Progenitor cell of endocrine pancreas (in vitro differentiated cells): ENCODE results near the gene CTLA4. TPM values are rescaled to one million over a fixed set of nuclear protein-coding genes. Genes with fewer than 3 reads are reported as not detected.

Source experiments
- DNase-seq: peaks from one replicate; pipeline ENCODE4 v3.0.0; 2021; ENCODE audit warnings: low spot score; ENCODE audit not compliant: unreplicated experiment
- H3K27ac Mint-ChIP-seq: 2 replicates; pipeline ENCODE4 v1.8.0; 2021; ENCODE audit warnings: mild to moderate bottlenecking, moderate library complexity, mixed read lengths
- H3K27me3 Mint-ChIP-seq: 2 replicates; pipeline ENCODE4 v1.8.0; 2021; ENCODE audit warnings: mixed read lengths
- H3K36me3 Mint-ChIP-seq: 2 replicates; pipeline ENCODE4 v1.8.0; 2022; ENCODE audit warnings: mixed read lengths; ENCODE audit not compliant: insufficient read depth
- H3K4me1 Mint-ChIP-seq: 2 replicates; pipeline ENCODE4 v1.8.0; 2021; ENCODE audit warnings: low read depth, mixed read lengths
- H3K4me3 Mint-ChIP-seq: 2 replicates; pipeline ENCODE4 v1.8.0; 2021; ENCODE audit warnings: low read depth, mild to moderate bottlenecking, moderate library complexity, mixed read lengths
- H3K9me3 Mint-ChIP-seq: 2 replicates; pipeline ENCODE4 v1.8.0; 2021; ENCODE audit warnings: low read depth, mixed read lengths
- CTCF ChIP-seq: fragments of 200-600 bp; sonication (generic); IDR thresholded peaks from one replicate; pipeline ENCODE4 v1.5.0; 2021; ENCODE audit warnings: antibody characterized with exemption, mild to moderate bottlenecking; ENCODE audit not compliant: unreplicated experiment
- long read RNA-seq: library from polyadenylated mRNA; unstranded; transcript quantifications from one replicate; pipeline ENCODE4 v2.0.0, GENCODE V29; 2020
- total RNA-seq: library from RNA; stranded (reverse); gene quantifications from 2 replicates; pipeline ENCODE4 v1.2.1, GENCODE V29; 2021

The CTLA4 gene
- not detected in 2 replicates for total RNA-seq
- long read RNA-seq: 0 reads

GRCh38 chr2:203867561-203868200 lies at the start of gene CTLA4:
Gene CTLA4 (plus strand): TSS chr2:203867771. CDS start chr2:203867943, 172 bp downstream.
- Mint-ChIP-seq H3K36me3 (no peaks in the 10 kb centered on the region), H3K4me3 (no peak within 1 kb of the TSS), H3K27ac (no peak within 1 kb of the TSS), H3K4me1 (peaks cover 1% of the 10 kb centered on the region), H3K9me3 (peaks cover 8% of the 10 kb centered on the region), H3K27me3 (peaks cover 18% of the 10 kb centered on the region)
- no peak for DNase-seq
- TF ChIP-seq CTCF: no peak

DNA sequence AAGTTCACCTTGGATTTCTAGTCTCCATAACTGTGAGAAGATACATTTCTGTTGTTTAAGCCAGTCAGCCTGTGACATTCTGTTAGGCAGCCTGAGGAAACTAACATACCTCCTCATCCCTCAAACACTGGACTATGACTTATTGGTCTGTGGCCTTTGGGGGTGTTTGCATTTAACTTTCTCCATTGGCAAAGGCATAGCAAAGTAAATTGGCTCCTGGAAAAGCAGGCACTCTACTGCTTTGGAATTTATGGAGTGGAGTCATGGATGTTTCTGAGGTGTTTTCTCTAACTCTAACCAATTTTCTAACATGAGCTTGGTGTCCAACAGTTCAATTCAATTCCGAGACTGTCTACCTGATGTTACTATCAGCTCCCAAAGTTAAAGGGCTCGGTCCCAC lies 48.9 kb upstream of the CTLA4 start:
- H3K4me3 Mint-ChIP-seq: no peak overlapping the region
- H3K9me3 Mint-ChIP-seq: no peaks in the 10 kb centered on the region
- H3K36me3 Mint-ChIP-seq: no peaks in the 10 kb centered on the region
- no peak overlapping the region for H3K27ac Mint-ChIP-seq
- no peak for TF ChIP-seq CTCF
- H3K27me3 Mint-ChIP-seq: peaks cover 32% of the 10 kb centered on the region
- H3K4me1 Mint-ChIP-seq: peaks cover 4% of the 10 kb centered on the region
- DNase-seq: no peak

DNA sequence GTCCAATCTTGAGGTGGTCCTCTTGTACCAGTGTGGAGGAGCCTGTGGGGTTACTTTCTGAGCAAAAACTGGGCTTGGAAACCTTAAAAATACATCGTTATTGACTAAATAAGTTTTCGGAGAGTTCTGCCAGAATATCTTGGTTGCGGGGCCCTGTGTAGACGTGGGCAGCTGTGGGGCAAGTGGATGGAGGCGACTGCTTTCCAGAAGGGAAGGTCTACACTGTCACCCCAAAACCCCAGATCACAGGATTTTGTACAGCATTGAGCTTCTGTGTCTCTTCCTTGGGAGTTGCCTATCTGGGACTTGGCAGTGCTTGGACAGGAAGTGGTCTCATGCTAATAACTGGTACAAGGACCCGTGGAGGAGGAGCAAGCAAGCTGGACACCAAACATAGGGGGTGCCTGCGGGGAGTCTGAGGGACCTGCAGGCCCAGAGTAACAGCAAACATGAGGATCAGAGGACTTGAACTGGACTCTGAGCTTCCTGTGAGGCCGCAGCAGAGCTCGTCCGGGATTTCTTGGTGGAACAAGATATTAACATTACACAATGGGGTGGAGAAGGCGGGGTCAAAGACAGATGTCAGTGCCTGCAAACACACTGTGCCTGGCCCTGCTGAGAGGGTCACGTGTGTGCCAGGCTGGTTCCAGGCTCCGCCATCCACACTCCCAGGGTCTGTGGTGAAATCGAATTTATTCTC lies 48.0 kb upstream of the CTLA4 start:
- no peak overlapping the region for H3K27ac Mint-ChIP-seq
- no peak for DNase-seq
- no peak overlapping the region for H3K4me3 Mint-ChIP-seq
- peaks cover under 1% of the 10 kb centered on the region for H3K4me1 Mint-ChIP-seq
- peaks cover 29% of the 10 kb centered on the region for H3K27me3 Mint-ChIP-seq
- no peak for TF ChIP-seq CTCF
- no peaks in the 10 kb centered on the region for H3K36me3 Mint-ChIP-seq
- no peaks in the 10 kb centered on the region for H3K9me3 Mint-ChIP-seq

DNA sequence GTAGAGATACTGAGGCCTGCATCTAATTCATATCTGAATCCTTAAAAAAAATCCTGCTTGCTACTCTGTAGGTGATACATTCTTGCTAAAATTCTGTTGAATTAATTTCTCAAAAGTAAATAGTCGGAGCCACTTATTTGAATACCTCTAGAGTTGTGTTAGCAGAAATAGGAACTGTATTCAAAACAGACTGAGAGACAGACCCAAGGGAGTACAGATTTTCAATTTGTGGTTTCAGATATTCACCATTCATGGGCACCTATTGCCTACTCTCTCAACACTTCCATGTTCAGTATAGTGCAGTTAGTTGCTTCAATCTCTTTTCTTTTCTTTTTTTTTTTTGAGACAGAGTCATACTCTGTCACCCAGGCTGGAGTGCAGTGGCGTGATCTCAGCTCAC lies 46.6 kb upstream of the CTLA4 start:
- no peak overlapping the region for H3K27ac Mint-ChIP-seq
- TF ChIP-seq CTCF: no peak
- no peaks in the 10 kb centered on the region for H3K9me3 Mint-ChIP-seq
- no peak for DNase-seq
- H3K27me3 Mint-ChIP-seq: peaks cover 22% of the 10 kb centered on the region
- no peaks in the 10 kb centered on the region for H3K4me1 Mint-ChIP-seq
- no peaks in the 10 kb centered on the region for H3K36me3 Mint-ChIP-seq
- H3K4me3 Mint-ChIP-seq: no peak overlapping the region

GRCh38 chr2:203822240-203822639 lies 45.3 kb upstream of the CTLA4 start:
- no peaks in the 10 kb centered on the region for H3K4me1 Mint-ChIP-seq
- H3K4me3 Mint-ChIP-seq: no peak overlapping the region
- H3K27me3 Mint-ChIP-seq: peaks cover 12% of the 10 kb centered on the region
- H3K9me3 Mint-ChIP-seq: no peaks in the 10 kb centered on the region
- no peak for DNase-seq
- no peak for TF ChIP-seq CTCF
- H3K36me3 Mint-ChIP-seq: no peaks in the 10 kb centered on the region
- no peak overlapping the region for H3K27ac Mint-ChIP-seq
